IMR-90 (cell line): Measurements from ENCODE around the gene USP7. TPM values are rescaled to one million over a fixed set of nuclear protein-coding genes. Genes with fewer than 3 reads are reported as not detected.

Experiments used
- FOS ChIP-seq: fragments of 150-350 bp; IDR thresholded peaks from 2 replicates; pipeline ENCODE4 v1.6.1; 2016; ENCODE audit warnings: low read depth, low read length
- MXI1 ChIP-seq: IDR thresholded peaks from 2 replicates; pipeline ENCODE4 v1.6.1; 2012; ENCODE audit warnings: low read depth, mild to moderate bottlenecking, low read length, moderate library complexity, borderline replicate concordance
- NFE2L2 ChIP-seq: fragments of 150-350 bp; IDR thresholded peaks from 2 replicates; pipeline ENCODE4 v1.6.1; 2016; ENCODE audit warnings: low read depth, mild to moderate bottlenecking, low read length
- polyA plus RNA-seq, 3 experiments: library from polyadenylated mRNA; depleted of rRNA; stranded (reverse); fragments of >200 nt; gene quantifications; 2 replicates each; pipeline ENCODE4 v1.2.3, GENCODE V29; 2012; ENCODE audit warnings: low replicate concordance in 1 of 3
- total RNA-seq: library from RNA; depleted of rRNA; stranded (reverse); fragments of >200 nt; gene quantifications from 2 replicates; pipeline ENCODE4 v1.2.3, GENCODE V29; 2012
- TF ChIP-seq, protein P1 (sequence below): fragments of 150-350 bp; IDR thresholded peaks from 2 replicates; pipeline ENCODE4 v1.6.1; 2017; ENCODE audit warnings: mild to moderate bottlenecking, antibody characterized with exemption, low read length, low read depth

USP7 gene
- total and polyA plus RNA-seq, 2 of the 4 experiments (the other 2 are of a cell fraction): 17.8 to 28.3 TPM

DNA sequence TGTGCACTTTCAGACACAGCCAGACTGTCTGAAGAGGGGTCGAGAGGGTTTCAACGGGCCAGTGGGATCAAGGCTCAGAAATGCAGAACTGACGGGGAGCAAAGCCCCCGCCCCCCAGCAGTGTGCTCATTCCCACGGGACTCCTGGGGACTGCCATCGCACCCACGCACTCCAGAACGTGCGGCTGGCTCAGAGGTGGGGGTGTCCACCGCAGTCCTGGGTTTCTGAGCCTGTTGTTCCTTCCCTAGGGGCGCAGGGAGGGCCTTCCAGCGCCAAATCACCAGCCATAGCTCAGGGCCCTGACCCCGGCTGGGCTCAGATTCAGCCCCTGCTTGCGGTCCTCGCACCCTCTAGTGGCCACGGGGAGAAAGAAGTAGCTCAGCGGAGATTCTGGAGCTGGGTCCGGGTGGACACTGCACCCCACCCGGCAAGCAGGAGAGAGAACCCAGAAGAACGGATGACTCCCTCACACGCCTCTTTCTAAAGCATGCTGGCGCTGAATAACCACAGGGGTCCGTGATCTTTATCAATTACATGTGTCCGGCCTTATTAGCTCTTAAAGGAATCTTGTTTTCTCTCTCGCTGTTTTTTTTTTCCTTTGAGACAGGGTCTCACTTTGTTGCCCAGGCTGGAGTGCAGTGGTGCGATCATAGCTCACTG, 45.0 kb upstream of the USP7 start (continued):
- TF ChIP-seq, protein P1, sequence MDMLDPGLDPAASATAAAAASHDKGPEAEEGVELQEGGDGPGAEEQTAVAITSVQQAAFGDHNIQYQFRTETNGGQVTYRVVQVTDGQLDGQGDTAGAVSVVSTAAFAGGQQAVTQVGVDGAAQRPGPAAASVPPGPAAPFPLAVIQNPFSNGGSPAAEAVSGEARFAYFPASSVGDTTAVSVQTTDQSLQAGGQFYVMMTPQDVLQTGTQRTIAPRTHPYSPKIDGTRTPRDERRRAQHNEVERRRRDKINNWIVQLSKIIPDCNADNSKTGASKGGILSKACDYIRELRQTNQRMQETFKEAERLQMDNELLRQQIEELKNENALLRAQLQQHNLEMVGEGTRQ: no peak
- no peak for TF ChIP-seq MXI1
- TF ChIP-seq FOS: no peak
- no peak for TF ChIP-seq NFE2L2
